ENCODE data around the gene KLHL5.

DNA sequence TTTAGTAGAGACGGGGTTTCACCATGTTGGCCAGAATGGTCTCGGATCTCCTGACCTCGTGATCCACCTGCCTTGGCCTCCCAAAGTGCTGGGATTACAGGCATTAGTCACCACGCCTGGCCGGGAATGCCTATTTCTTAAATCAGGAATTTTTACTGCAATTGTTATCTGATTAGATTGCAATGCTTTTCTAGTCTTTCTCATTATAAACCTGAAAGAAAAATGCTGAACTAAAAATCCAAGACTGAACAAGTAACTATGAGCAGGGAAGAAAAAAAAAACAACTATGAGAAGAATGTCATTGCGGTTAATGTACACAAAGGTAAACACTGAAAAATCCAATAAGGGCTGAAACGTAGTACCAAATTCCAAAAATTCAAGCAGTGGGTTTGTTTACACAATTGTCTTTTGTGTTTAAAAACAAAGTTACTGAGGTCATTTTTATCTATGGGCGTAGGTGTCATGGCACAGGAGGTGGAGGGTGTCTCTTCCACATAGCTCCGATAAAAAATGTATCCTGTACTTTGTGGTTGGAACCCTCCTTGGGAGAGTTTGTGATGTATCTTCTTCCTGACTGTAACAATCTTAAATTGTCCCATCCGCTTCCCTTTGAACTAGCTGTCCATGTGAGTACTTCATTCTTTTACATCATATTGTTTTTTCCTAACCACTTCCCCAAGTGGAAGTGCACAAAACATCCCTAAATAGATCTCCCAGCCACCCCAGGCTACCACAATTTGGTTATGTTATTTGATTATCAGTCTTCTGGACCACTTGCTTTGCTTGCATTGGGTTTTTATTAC lies 18.8 kb upstream of the KLHL5 start:
- no peak for TF ChIP-seq YY1 (IDR thresholded peaks at IDR 0.05; ENCODE audit: insufficient read depth, insufficient read length)
- no peak for TF ChIP-seq ZNF274 (IDR thresholded peaks at IDR 0.05; ENCODE audit: low read depth, low read length)
- TF ChIP-seq SUZ12 (IDR thresholded peaks at IDR 0.05; ENCODE audit: extremely low read depth, insufficient read depth, insufficient read length), result no peak

All from NT2/D1 (cell line).